GM21423 (cell line): ENCODE data around the gene PTMS.

Experiments used
- ATAC-seq: cut with Tn5 transposase; IDR thresholded peaks from one replicate; pipeline ENCODE4 v1.9.1; 2021; ENCODE audit warnings: mild to moderate bottlenecking, moderate library complexity; ENCODE audit not compliant: unreplicated experiment

The PTMS gene

GRCh38 chr12:6787309-6787708 lies 21.1 kb downstream of the PTMS start:
- no peak for ATAC-seq

GRCh38 chr12:6788972-6789924 lies 23.1 kb downstream of the PTMS start, which contains the start of gene CD4:
Gene CD4 (plus strand): TSS chr12:6789528. CDS start chr12:6800139, 10,611 bp downstream.
- ATAC-seq = no peak

- ATAC-seq = no peak
Observed at GRCh38 chr12:6790496-6791150, 24.5 kb downstream of the PTMS start.

- no peak for ATAC-seq
Observed at GRCh38 chr12:6791931-6792520, 25.9 kb downstream of the PTMS start.

GRCh38 chr12:6792522-6793201 lies 26.5 kb downstream of the PTMS start:
- no peak for ATAC-seq

GRCh38 chr12:6795088-6795487 lies 28.9 kb downstream of the PTMS start:
- ATAC-seq = no peak

- ATAC-seq = no peak
Observed at GRCh38 chr12:6796576-6796975, 30.4 kb downstream of the PTMS start.

GRCh38 chr12:6799147-6799546 lies 33.0 kb downstream of the PTMS start:
- ATAC-seq = no peak

GRCh38 chr12:6807170-6807569 lies 41.0 kb downstream of the PTMS start:
- ATAC-seq = no peak

GRCh38 chr12:6809056-6809455 lies 42.9 kb downstream of the PTMS start:
- no peak for ATAC-seq

- ATAC-seq = no peak
Observed at GRCh38 chr12:6810758-6811157, 44.6 kb downstream of the PTMS start.

- ATAC-seq = no peak
Observed at GRCh38 chr12:6813363-6813762, 47.2 kb downstream of the PTMS start.

GRCh38 chr12:6816598-6816997 lies 50.4 kb downstream of the PTMS start:
- no peak for ATAC-seq

- ATAC-seq = no peak
Observed at GRCh38 chr12:6817098-6817497, 50.9 kb downstream of the PTMS start.

GRCh38 chr12:6817662-6818157 lies 51.5 kb downstream of the PTMS start:
- no peak for ATAC-seq

- ATAC-seq = no peak
Observed at GRCh38 chr12:6818222-6818621, 52.1 kb downstream of the PTMS start.

GRCh38 chr12:6818645-6819044 lies 52.5 kb downstream of the PTMS start:
- ATAC-seq = no peak

- ATAC-seq = no peak
Observed at GRCh38 chr12:6819106-6820030, 53.2 kb downstream of the PTMS start.

- ATAC-seq = no peak
Observed at GRCh38 chr12:6820166-6820565, 54.0 kb downstream of the PTMS start.
